Stimulated activated CD4-positive, alpha-beta T cell treated with anti-CD3 and anti-CD28 coated beads, TNF-alpha, amount 100 ng/mL, for 48 hours (primary cell): ENCODE data around the gene KLHL12.

Experiments
- DNase-seq, 3 donors: peaks; one replicate each; pipeline ENCODE4 v3.0.0-alpha.2; 2020; ENCODE audit warnings: low read depth in 3 of 3

Gene KLHL12

GRCh38 chr1:202926581-202927491 is at the start of gene KLHL12:
KLHL12 (minus strand) TSS chr1:202927234; CDS start chr1:202925162, 2,072 bp downstream.
- peak; percentile 91 to 93 (median 91) for DNase-seq

- DNase-seq: no peak
Measured at GRCh38 chr1:202976633-202977032, 49.6 kb upstream of the KLHL12 start.

- no peak for DNase-seq
Measured at GRCh38 chr1:202974856-202975255, 47.8 kb upstream of the KLHL12 start.

GRCh38 chr1:202972046-202972445 is 45.0 kb upstream of the KLHL12 start:
- no peak for DNase-seq

- peak in 2 of 3 donors; percentile 12 to 21 for DNase-seq
Measured at GRCh38 chr1:202968895-202969295, 41.9 kb upstream of the KLHL12 start.

- no peak for DNase-seq
Measured at GRCh38 chr1:202968351-202968750, 41.3 kb upstream of the KLHL12 start.

GRCh38 chr1:202967684-202968281 is 40.7 kb upstream of the KLHL12 start:
- DNase-seq: no peak

- no peak for DNase-seq
Measured at GRCh38 chr1:202966006-202966898, 39.2 kb upstream of the KLHL12 start.

GRCh38 chr1:202965422-202965821 is 38.4 kb upstream of the KLHL12 start:
- no peak for DNase-seq

- no peak for DNase-seq
Measured at GRCh38 chr1:202964791-202965410, 37.9 kb upstream of the KLHL12 start.

- DNase-seq: no peak
Measured at GRCh38 chr1:202961220-202961880, 34.3 kb upstream of the KLHL12 start.

GRCh38 chr1:202959276-202959620 is 32.2 kb upstream of the KLHL12 start:
- DNase-seq: no peak

- no peak for DNase-seq
Measured at GRCh38 chr1:202958544-202959275, 31.7 kb upstream of the KLHL12 start.

- peak; percentile 83 to 92 (median 85) for DNase-seq
Measured at GRCh38 chr1:202957733-202958543, 30.9 kb upstream of the KLHL12 start, which contains the start of gene ADIPOR1. ADIPOR1 (minus strand) TSS chr1:202958312; CDS start chr1:202951070, 7,242 bp downstream.

- DNase-seq: no peak
Measured at GRCh38 chr1:202956969-202957368, 29.9 kb upstream of the KLHL12 start.

- no peak for DNase-seq
Measured at GRCh38 chr1:202954057-202954745, 27.2 kb upstream of the KLHL12 start.

GRCh38 chr1:202953392-202953791 is 26.4 kb upstream of the KLHL12 start:
- no peak for DNase-seq

- DNase-seq: no peak
Measured at GRCh38 chr1:202952818-202953217, 25.8 kb upstream of the KLHL12 start.

GRCh38 chr1:202952099-202952498 is 25.1 kb upstream of the KLHL12 start:
- DNase-seq: no peak
